ENCODE measurements around the gene RNF150.

RNF150 gene

DNA sequence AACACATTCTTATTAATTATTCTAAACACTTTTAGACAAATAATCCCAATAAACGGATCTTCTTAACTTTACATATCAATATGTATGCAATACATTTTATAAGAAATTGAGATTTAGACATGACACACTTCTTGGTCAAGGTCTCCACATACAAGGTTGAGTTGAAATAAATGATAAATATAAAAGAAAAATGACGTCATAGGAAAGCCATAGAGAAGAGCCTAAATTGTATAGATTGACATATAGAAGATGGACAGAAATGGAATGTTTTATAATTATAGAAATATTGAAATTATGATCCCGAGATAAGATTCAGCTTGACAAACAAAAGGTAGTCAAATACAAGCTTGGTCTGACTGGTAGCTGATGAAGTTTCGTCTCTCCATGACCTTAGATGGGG is 87.4 kb downstream of the RNF150 start:
- TF ChIP-seq, protein P1, sequence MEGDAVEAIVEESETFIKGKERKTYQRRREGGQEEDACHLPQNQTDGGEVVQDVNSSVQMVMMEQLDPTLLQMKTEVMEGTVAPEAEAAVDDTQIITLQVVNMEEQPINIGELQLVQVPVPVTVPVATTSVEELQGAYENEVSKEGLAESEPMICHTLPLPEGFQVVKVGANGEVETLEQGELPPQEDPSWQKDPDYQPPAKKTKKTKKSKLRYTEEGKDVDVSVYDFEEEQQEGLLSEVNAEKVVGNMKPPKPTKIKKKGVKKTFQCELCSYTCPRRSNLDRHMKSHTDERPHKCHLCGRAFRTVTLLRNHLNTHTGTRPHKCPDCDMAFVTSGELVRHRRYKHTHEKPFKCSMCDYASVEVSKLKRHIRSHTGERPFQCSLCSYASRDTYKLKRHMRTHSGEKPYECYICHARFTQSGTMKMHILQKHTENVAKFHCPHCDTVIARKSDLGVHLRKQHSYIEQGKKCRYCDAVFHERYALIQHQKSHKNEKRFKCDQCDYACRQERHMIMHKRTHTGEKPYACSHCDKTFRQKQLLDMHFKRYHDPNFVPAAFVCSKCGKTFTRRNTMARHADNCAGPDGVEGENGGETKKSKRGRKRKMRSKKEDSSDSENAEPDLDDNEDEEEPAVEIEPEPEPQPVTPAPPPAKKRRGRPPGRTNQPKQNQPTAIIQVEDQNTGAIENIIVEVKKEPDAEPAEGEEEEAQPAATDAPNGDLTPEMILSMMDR (IDR thresholded peaks at IDR 0.05; ENCODE audit: borderline replicate concordance, insufficient read depth, low read depth, low read length): no peak
- no peak overlapping the region for H3K4me3 ChIP-seq (ENCODE audit: low read depth, low read length)

DNA sequence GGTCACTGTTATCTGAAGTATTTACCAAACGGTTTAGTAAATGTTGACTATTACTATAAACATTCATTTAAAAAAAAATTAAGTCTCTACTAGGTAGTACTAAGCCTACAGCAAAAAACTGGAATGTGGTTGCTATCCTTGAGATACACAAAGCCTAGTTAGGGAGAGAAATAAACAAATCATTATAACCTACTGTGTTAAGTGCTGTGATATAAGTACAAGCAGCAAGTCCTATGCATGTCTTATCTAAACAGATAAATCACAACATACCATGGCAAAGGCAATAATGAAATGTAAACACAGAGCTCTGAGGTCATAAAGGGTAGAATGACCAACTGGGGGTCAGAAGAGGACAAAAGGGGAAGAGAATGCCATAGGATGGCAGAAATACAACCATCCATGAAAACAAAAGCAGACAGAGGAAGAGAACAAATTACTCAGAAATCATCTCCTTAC is 92.2 kb downstream of the RNF150 start:
- TF ChIP-seq, protein P1 (IDR thresholded peaks at IDR 0.05; ENCODE audit: borderline replicate concordance, insufficient read depth, low read depth, low read length): no peak

DNA sequence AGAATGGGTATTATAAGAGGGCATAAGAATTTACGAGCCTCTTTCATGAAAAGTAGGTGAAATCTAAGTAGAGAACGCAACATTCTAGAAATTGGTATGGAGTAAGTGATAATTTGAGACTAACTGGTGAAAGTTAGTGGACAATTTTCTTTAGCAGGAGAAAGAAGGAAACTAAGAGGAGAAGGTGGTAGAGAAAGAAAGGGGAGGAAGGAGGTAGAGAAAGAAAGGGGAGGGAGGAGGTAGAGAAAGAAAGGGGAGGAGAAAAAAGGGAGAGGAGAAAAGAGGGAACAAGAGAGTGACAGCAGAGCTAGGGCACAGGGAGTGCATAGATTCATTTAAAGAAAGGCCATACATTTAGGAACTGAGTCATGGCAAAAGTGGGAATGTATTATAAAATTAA is 94.1 kb downstream of the RNF150 start:
- TF ChIP-seq, protein P1 (IDR thresholded peaks at IDR 0.05; ENCODE audit: borderline replicate concordance, insufficient read depth, low read depth, low read length): no peak
- no peak overlapping the region for H3K4me3 ChIP-seq (ENCODE audit: low read depth, low read length)

More for the DNA sequence above, 92.2 kb downstream of the RNF150 start:
- no peak overlapping the region for H3K4me3 ChIP-seq (ENCODE audit: low read depth, low read length)

DNA sequence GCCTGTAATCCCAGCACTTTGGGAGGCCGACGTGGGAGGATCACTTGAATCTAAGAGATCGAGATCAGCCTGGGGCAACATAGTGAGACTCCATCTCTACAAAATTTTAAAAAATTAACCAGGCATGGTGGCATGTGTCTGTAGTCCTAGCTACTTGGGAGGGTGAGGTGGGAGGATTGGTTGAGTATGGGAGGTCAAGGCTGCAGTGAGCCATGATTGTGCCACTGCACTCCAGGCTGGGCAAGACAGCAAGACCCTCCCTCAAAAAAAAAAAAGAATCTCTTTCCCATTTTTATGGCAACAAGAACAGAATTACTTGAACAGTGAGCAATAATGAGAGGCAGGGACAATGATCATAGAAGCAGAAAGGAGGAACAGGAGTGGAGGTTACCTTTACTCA is 94.8 kb downstream of the RNF150 start:
- TF ChIP-seq, protein P1 (IDR thresholded peaks at IDR 0.05; ENCODE audit: borderline replicate concordance, insufficient read depth, low read depth, low read length): no peak
- H3K4me3 ChIP-seq (ENCODE audit: low read depth, low read length): no peak overlapping the region

DNA sequence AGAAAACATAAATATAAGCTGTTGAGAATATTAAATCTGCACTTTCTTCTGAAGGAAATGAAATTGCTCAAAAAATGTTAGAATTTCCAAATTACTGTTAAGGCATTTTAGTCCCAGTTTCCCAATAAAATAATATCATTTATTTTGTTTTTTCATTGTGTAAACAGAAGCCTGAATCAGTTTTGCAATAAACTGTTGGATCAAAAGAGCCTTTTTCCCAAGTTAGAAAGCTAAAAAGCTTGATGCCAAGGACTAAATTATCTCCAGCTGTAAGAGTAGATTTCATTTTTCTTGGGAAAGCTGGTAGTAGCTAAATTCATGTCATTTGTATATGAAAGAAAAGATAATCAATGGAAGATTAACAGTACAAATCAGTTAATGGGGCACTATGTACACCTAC is 95.8 kb downstream of the RNF150 start:
- TF ChIP-seq, protein P1 (IDR thresholded peaks at IDR 0.05; ENCODE audit: borderline replicate concordance, insufficient read depth, low read depth, low read length): no peak
- H3K4me3 ChIP-seq (ENCODE audit: low read depth, low read length): no peak overlapping the region

DNA sequence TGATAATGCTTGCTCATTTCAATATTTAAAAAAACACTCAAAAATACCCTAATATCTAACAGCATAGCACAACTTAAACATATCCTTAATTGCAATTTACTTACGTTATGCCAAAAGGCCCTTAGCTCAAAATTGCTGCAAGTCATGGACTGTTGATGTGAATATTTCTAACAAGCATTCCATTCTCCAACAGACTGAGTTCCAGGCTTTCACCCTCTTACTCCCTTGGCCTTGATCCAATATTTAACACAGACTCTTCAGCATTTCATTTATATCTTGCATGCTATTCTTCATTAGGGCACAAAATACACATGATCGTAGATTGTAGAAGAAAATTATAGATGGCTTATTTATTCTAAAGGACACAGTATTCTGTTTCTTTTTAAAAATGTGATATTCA is 96.5 kb downstream of the RNF150 start:
- no peak overlapping the region for H3K4me3 ChIP-seq (ENCODE audit: low read depth, low read length)
- TF ChIP-seq, protein P1 (IDR thresholded peaks at IDR 0.05; ENCODE audit: borderline replicate concordance, insufficient read depth, low read depth, low read length): no peak

DNA sequence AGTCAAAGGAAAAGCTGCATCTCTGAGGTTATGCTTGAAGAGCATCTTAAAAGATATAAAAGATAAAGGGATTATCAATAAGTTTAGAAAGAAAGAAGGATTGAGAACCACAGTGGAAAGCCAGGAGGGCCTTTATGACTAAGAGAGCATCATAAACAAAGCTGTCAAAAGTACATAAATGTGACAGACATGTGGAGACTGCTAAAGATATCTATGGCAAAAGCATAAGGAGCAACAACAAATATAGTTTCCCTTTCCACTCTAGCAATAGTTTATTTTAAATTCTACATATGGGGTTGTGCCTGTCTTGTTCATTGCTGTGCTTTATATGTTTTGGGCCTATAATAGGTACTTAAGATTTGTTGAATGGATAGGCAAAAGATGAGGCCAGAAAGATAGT is 97.3 kb downstream of the RNF150 start:
- no peak overlapping the region for H3K4me3 ChIP-seq (ENCODE audit: low read depth, low read length)
- TF ChIP-seq, protein P1 (IDR thresholded peaks at IDR 0.05; ENCODE audit: borderline replicate concordance, insufficient read depth, low read depth, low read length): no peak
